Trophoblast cell (in vitro differentiated cells and primary cell): ENCODE results near the gene RPL15.

Source experiments
- DNase-seq, 2 donors: peaks; one replicate each; pipeline ENCODE4 v3.0.0-alpha.2; 2016
- H2AFZ ChIP-seq: 2 replicates; pipeline ENCODE4 v1.6.1; 2013; ENCODE audit warnings: low read length, moderate library complexity, mild to moderate bottlenecking; ENCODE audit not compliant: insufficient read depth, poor library complexity
- H2AK5ac ChIP-seq: 2 replicates; pipeline ENCODE4 v1.6.1; 2013; ENCODE audit warnings: mild to moderate bottlenecking, low read length
- H2BK120ac ChIP-seq: 2 replicates; pipeline ENCODE4 v1.6.1; 2013; ENCODE audit warnings: low read length, mild to moderate bottlenecking, moderate library complexity; ENCODE audit not compliant: insufficient read depth, poor library complexity
- H2BK12ac ChIP-seq: 2 replicates; pipeline ENCODE4 v1.6.1; 2013; ENCODE audit warnings: mild to moderate bottlenecking, low read length, moderate library complexity
- H2BK5ac ChIP-seq: 2 replicates; pipeline ENCODE4 v1.6.1; 2013; ENCODE audit warnings: low read length, low read depth, moderate library complexity, mild to moderate bottlenecking; ENCODE audit not compliant: poor library complexity
- H3K14ac ChIP-seq: 2 replicates; pipeline ENCODE4 v1.6.1; 2013; ENCODE audit warnings: mild to moderate bottlenecking, low read length
- H3K18ac ChIP-seq: 2 replicates; pipeline ENCODE4 v1.6.1; 2013; ENCODE audit warnings: mild to moderate bottlenecking, low read length
- H3K23ac ChIP-seq: 2 replicates; pipeline ENCODE4 v1.6.1; 2013; ENCODE audit warnings: low read length
- H3K27ac ChIP-seq: 2 replicates; pipeline ENCODE4 v1.5.1; 2013; ENCODE audit warnings: low read depth, mild to moderate bottlenecking, inconsistent platforms, low read length, moderate library complexity
- H3K27me3 ChIP-seq: 2 replicates; pipeline ENCODE4 v1.6.1; 2013; ENCODE audit warnings: inconsistent platforms, mild to moderate bottlenecking, low read length, moderate library complexity; ENCODE audit not compliant: insufficient read depth
- H3K36me3 ChIP-seq, 2 experiments: 1 replicate in 1 of 2; 2 replicates in 1 of 2; pipeline ENCODE4 v1.6.1; 2013; ENCODE audit warnings: low read length in 2 of 2, mild to moderate bottlenecking in 2 of 2, moderate library complexity in 1 of 2; ENCODE audit not compliant: insufficient read depth in 2 of 2, control insufficient read depth in 1 of 2
- H3K4ac ChIP-seq: 2 replicates; pipeline ENCODE4 v1.6.1; 2013; ENCODE audit warnings: low read depth, mild to moderate bottlenecking, low read length, moderate library complexity
- H3K4me1 ChIP-seq, 2 experiments: 1 replicate in 1 of 2; 2 replicates in 1 of 2; pipeline ENCODE4 v1.6.1; 2013; ENCODE audit warnings: low read length in 2 of 2, mild to moderate bottlenecking in 2 of 2, moderate library complexity in 1 of 2; ENCODE audit not compliant: insufficient read depth in 2 of 2, control insufficient read depth in 1 of 2
- H3K4me2 ChIP-seq: 2 replicates; pipeline ENCODE4 v1.6.1; 2013; ENCODE audit warnings: inconsistent platforms, mild to moderate bottlenecking, low read length, moderate library complexity
- H3K4me3 ChIP-seq: 2 replicates; pipeline ENCODE4 v1.5.1; 2013; ENCODE audit warnings: mild to moderate bottlenecking, low read depth, low read length, inconsistent platforms
- H3K79me1 ChIP-seq: one replicate; pipeline ENCODE4 v1.6.1; 2013; ENCODE audit warnings: low read length
- H3K79me2 ChIP-seq: 2 replicates; pipeline ENCODE4 v1.6.1; 2013; ENCODE audit warnings: low read length, mild to moderate bottlenecking; ENCODE audit not compliant: control insufficient read depth, insufficient read depth, poor library complexity
- H3K9ac ChIP-seq: 2 replicates; pipeline ENCODE4 v1.6.1; 2013; ENCODE audit warnings: mild to moderate bottlenecking, low read length
- H3K9me3 ChIP-seq: 2 replicates; pipeline ENCODE4 v1.6.1; 2013; ENCODE audit warnings: low read depth, mild to moderate bottlenecking, control low read depth, inconsistent platforms, low read length; ENCODE audit not compliant: insufficient read depth
- H4K12ac ChIP-seq: 2 replicates; pipeline ENCODE4 v1.6.1; 2013; ENCODE audit warnings: low read depth, mild to moderate bottlenecking, low read length, moderate library complexity
- H4K8ac ChIP-seq: 2 replicates; pipeline ENCODE4 v1.6.1; 2013; ENCODE audit warnings: low read depth, mild to moderate bottlenecking, low read length, moderate library complexity
- H4K91ac ChIP-seq: one replicate; pipeline ENCODE4 v1.6.1; 2013; ENCODE audit warnings: low read depth, mild to moderate bottlenecking, low read length, moderate library complexity
- WGBS: extraction: QIAGEN DNeasy Blood & Tissue Kit; methylation state at CpG from one replicate; pipeline ENCODE4 v1.1.7; 2013; ENCODE audit warnings: missing lambda C conversion rate; ENCODE audit not compliant: insufficient read length, insufficient coverage; ENCODE audit errors: extremely low coverage; 5-methylcytosine and 5-hydroxymethylcytosine counted together

RPL15 gene

GRCh38 chr3:23884481-23884880 lies 32.5 kb upstream of the RPL15 start:
- no peak overlapping the region for H2BK5ac ChIP-seq
- H3K4me3 ChIP-seq, result no peak overlapping the region
- H3K23ac ChIP-seq, result no peak overlapping the region
- no peak overlapping the region for H3K9ac ChIP-seq
- H2BK120ac ChIP-seq, result no peak overlapping the region
- H4K91ac ChIP-seq, result no peak overlapping the region
- H2AK5ac ChIP-seq, result no peak overlapping the region
- H2AFZ ChIP-seq, result no peak overlapping the region
- no peak overlapping the region for H4K12ac ChIP-seq
- no peak overlapping the region for H2BK12ac ChIP-seq
- H3K4me2 ChIP-seq, result no peak overlapping the region
- peaks cover 2% of the 10 kb centered on the region for H3K9me3 ChIP-seq
- H3K18ac ChIP-seq, result no peak overlapping the region
- H3K4ac ChIP-seq, result no peak overlapping the region
- no CpG with 5 or more reads among the region's 2 CpGs for WGBS
- no peaks in the 10 kb centered on the region for H3K79me1 ChIP-seq
- H3K27me3 ChIP-seq, result no peaks in the 10 kb centered on the region
- H3K79me2 ChIP-seq, result no peaks in the 10 kb centered on the region
- peaks cover 5 to 12% of the 10 kb centered on the region in 2 experiments for H3K36me3 ChIP-seq
- H3K27ac ChIP-seq, result no peak overlapping the region
- no peaks in the 10 kb centered on the region for H3K4me1 ChIP-seq
- H3K14ac ChIP-seq, result no peak overlapping the region
- DNase-seq, result peak in 1 of 2 donors; percentile 60
- H4K8ac ChIP-seq, result no peak overlapping the region

GRCh38 chr3:23885210-23885609 lies 31.7 kb upstream of the RPL15 start:
- Histone ChIP-seq H3K4me3 (no peak overlapping the region), H2BK5ac (no peak overlapping the region), H4K91ac (no peak overlapping the region), H3K9ac (no peak overlapping the region), H3K27ac (no peak overlapping the region), H2BK120ac (no peak overlapping the region), H2AFZ (no peak overlapping the region), H3K9me3 (peaks cover 2% of the 10 kb centered on the region), H3K36me3 (peaks cover 5 to 11% of the 10 kb centered on the region in 2 experiments), H3K4me1 (no peaks in the 10 kb centered on the region), H3K23ac (no peak overlapping the region), H3K79me1 (no peaks in the 10 kb centered on the region), H2BK12ac (no peak overlapping the region), H3K27me3 (no peaks in the 10 kb centered on the region), H3K14ac (no peak overlapping the region), H4K8ac (no peak overlapping the region), H3K79me2 (no peaks in the 10 kb centered on the region), H3K4ac (no peak overlapping the region), H3K18ac (no peak overlapping the region), H4K12ac (no peak overlapping the region), H3K4me2 (no peak overlapping the region), H2AK5ac (no peak overlapping the region)
- DNase-seq, result peak; percentile 50 to 92
- no CpG with 5 or more reads among the region's 6 CpGs for WGBS

DNA sequence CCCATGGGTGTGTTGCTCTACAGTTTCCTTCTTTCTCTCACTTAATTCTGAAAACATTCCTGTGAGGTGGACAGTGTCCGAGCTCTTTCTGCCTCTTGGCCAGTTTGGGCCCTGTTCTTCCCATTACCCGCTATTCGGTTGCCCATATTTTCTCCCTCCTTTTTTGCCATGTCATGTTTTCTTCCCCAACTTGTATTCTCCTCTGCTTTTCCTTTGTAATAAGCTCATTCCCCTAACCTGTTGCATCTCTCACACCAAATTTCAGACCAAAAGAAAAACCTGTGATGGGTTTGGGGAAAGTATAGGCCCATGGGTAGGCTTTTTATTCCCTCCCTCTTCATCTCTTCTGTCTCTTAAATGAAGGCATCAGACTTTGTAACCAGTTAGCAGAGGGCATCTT lies 30.6 kb upstream of the RPL15 start:
- WGBS, result no CpG with 5 or more reads among the region's 3 CpGs
- Histone ChIP-seq H3K4me3 (no peak overlapping the region), H3K9me3 (peaks cover 2% of the 10 kb centered on the region), H4K12ac (no peak overlapping the region), H2BK120ac (no peak overlapping the region), H3K4me1 (no peaks in the 10 kb centered on the region), H3K14ac (no peak overlapping the region), H3K27ac (no peak overlapping the region), H3K9ac (no peak overlapping the region), H3K23ac (no peak overlapping the region), H2AFZ (no peak overlapping the region), H2BK5ac (no peak overlapping the region), H2BK12ac (no peak overlapping the region), H4K8ac (no peak overlapping the region), H3K27me3 (no peaks in the 10 kb centered on the region), H3K18ac (no peak overlapping the region), H3K4me2 (no peak overlapping the region), H3K79me1 (no peaks in the 10 kb centered on the region), H3K4ac (no peak overlapping the region), H2AK5ac (no peak overlapping the region), H3K79me2 (no peaks in the 10 kb centered on the region), H3K36me3 (peaks cover 5 to 11% of the 10 kb centered on the region in 2 experiments), H4K91ac (no peak overlapping the region)
- DNase-seq, result no peak

GRCh38 chr3:23888617-23889228 lies 28.2 kb upstream of the RPL15 start:
- Histone ChIP-seq H3K4me2 (no peak overlapping the region), H3K27ac (no peak overlapping the region), H3K14ac (no peak overlapping the region), H3K27me3 (no peaks in the 10 kb centered on the region), H2BK5ac (no peak overlapping the region), H3K18ac (no peak overlapping the region), H3K9ac (no peak overlapping the region), H3K36me3 (peaks cover 0 to 2% of the 10 kb centered on the region in 2 experiments), H2AFZ (no peak overlapping the region), H3K79me1 (no peaks in the 10 kb centered on the region), H2AK5ac (no peak overlapping the region), H4K12ac (no peak overlapping the region), H3K23ac (no peak overlapping the region), H4K91ac (no peak overlapping the region), H3K9me3 (no peaks in the 10 kb centered on the region), H2BK12ac (no peak overlapping the region), H3K4ac (no peak overlapping the region), H3K79me2 (no peaks in the 10 kb centered on the region), H4K8ac (no peak overlapping the region), H3K4me1 (no peaks in the 10 kb centered on the region), H3K4me3 (no peak overlapping the region), H2BK120ac (no peak overlapping the region)
- peak in 1 of 2 donors; percentile 79 for DNase-seq
- no CpG with 5 or more reads among the region's 3 CpGs for WGBS
